HG02798 (cell line): ENCODE data around the gene PNMA6A.
"Not testable (repeated sequence)": the region's sequence is repeated elsewhere in the genome, so short reads cannot be mapped to it uniquely, and the experiment has no call there.

Experiments used
- ATAC-seq: cut with Tn5 transposase; IDR thresholded peaks from one replicate; pipeline ENCODE4 v1.9.1; 2021; ENCODE audit warnings: mild to moderate bottlenecking; ENCODE audit not compliant: unreplicated experiment, poor library complexity

The PNMA6A gene

GRCh38 chrX:153071909-153072583 is at the start of gene PNMA6A:
Gene PNMA6A, plus strand, starts transcription at chrX:153072454. Its CDS starts 609 bp downstream, at chrX:153073063.
- ATAC-seq: not testable (repeated sequence)

- ATAC-seq: not testable (repeated sequence)
Observed at GRCh38 chrX:153026501-153026900, 45.8 kb upstream of the PNMA6A start.

- not testable (repeated sequence) for ATAC-seq
Observed at GRCh38 chrX:153028487-153028886, 43.8 kb upstream of the PNMA6A start.

- no peak for ATAC-seq
Observed at GRCh38 chrX:153029162-153029561, 43.1 kb upstream of the PNMA6A start.

- ATAC-seq: no peak
Observed at GRCh38 chrX:153029875-153030274, 42.4 kb upstream of the PNMA6A start.

GRCh38 chrX:153030801-153031200 is 41.5 kb upstream of the PNMA6A start:
- no peak for ATAC-seq

- peak; percentile 83 for ATAC-seq
Observed at GRCh38 chrX:153032397-153033118, 39.7 kb upstream of the PNMA6A start.

- ATAC-seq: no peak
Observed at GRCh38 chrX:153049093-153049492, 23.2 kb upstream of the PNMA6A start.

GRCh38 chrX:153052534-153052933 is 19.7 kb upstream of the PNMA6A start:
- ATAC-seq: no peak

- no peak for ATAC-seq
Observed at GRCh38 chrX:153055871-153056749, 16.1 kb upstream of the PNMA6A start, which contains the start of gene PNMA3. Gene PNMA3, plus strand, starts transcription at chrX:153056470. Its CDS starts 586 bp downstream, at chrX:153057056.

- no peak for ATAC-seq
Observed at GRCh38 chrX:153057281-153057680, 15.0 kb upstream of the PNMA6A start.

GRCh38 chrX:153059191-153060094 is 12.8 kb upstream of the PNMA6A start:
- no peak for ATAC-seq

- ATAC-seq: no peak
Observed at GRCh38 chrX:153060095-153060445, 12.2 kb upstream of the PNMA6A start.

GRCh38 chrX:153061732-153062131 is 10.5 kb upstream of the PNMA6A start:
- ATAC-seq: no peak

- ATAC-seq: no peak
Observed at GRCh38 chrX:153063315-153063714, 8.9 kb upstream of the PNMA6A start.

GRCh38 chrX:153064061-153064460 is 8.2 kb upstream of the PNMA6A start:
- no peak for ATAC-seq

GRCh38 chrX:153065389-153065788 is 6.9 kb upstream of the PNMA6A start:
- ATAC-seq: no peak

GRCh38 chrX:153066402-153066801 is 5.9 kb upstream of the PNMA6A start:
- ATAC-seq: not testable (repeated sequence)

- not testable (repeated sequence) for ATAC-seq
Observed at GRCh38 chrX:153073331-153073730, 1.1 kb downstream of the PNMA6A start.
